Smooth muscle cell of bladder (primary cell): ENCODE results near the gene PLA2G4C. TPM values are rescaled to one million over a fixed set of nuclear protein-coding genes. Genes with fewer than 3 reads are reported as not detected.

Experiments used
- total RNA-seq: library from RNA; depleted of rRNA; stranded (reverse); fragments of >200 nt; gene quantifications from 2 replicates; pipeline ENCODE4 v1.2.3, GENCODE V29; 2014

Gene PLA2G4C
- total RNA-seq, result 11.8 and 12.9 TPM in 2 replicates

GRCh38 chr19:48110350-48110966 lies at the start of gene PLA2G4C:
Gene PLA2G4C, minus strand, starts transcription at chr19:48110817. Its CDS starts 4,288 bp downstream, at chr19:48106529.

GRCh38 chr19:48043675-48044258 lies 66.8 kb downstream of the PLA2G4C start, which contains the start of gene CABP5:
Gene CABP5, minus strand, starts transcription at chr19:48044079. Its CDS starts 157 bp downstream, at chr19:48043922.

Other genes with a start within 250 kb of the PLA2G4C start
- 0.09 TPM in 1 of 2 replicates, not detected in the other for gene SULT2A1, start 224.5 kb downstream of the PLA2G4C start, total RNA-seq
- not detected in 2 replicates for gene BSPH1, start 118.6 kb downstream of the PLA2G4C start, total RNA-seq
- gene ELSPBP1, start 116.2 kb downstream of the PLA2G4C start, total RNA-seq, result not detected in 2 replicates
- not detected in 2 replicates for gene CABP5, start 66.7 kb downstream of the PLA2G4C start, total RNA-seq
- 5.4 and 6.8 TPM in 2 replicates for gene LIG1, start 59.5 kb upstream of the PLA2G4C start, total RNA-seq
- gene ZSWIM9, start 59.9 kb upstream of the PLA2G4C start, total RNA-seq, result 1.00 and 1.4 TPM in 2 replicates
- 10.0 and 10.5 TPM in 2 replicates for gene CARD8, start 145.1 kb upstream of the PLA2G4C start, total RNA-seq
- 0.14 TPM in 1 of 2 replicates, not detected in the other for gene ZNF114, start 159.3 kb upstream of the PLA2G4C start, total RNA-seq
- 130 and 140 TPM in 2 replicates for gene EMP3, start 214.7 kb upstream of the PLA2G4C start, total RNA-seq